GM18868 (cell line): ENCODE results near the gene HDLBP.
"Not testable (repeated sequence)": the region's sequence is repeated elsewhere in the genome, so short reads cannot be mapped to it uniquely, and the experiment has no call there.

Source experiments
- ATAC-seq: cut with Tn5 transposase; IDR thresholded peaks from one replicate; pipeline ENCODE4 v1.9.1; 2021; ENCODE audit warnings: mild to moderate bottlenecking, moderate library complexity; ENCODE audit not compliant: unreplicated experiment

Gene HDLBP

GRCh38 chr2:241339839-241340630 is 24.6 kb upstream of the HDLBP start:
- no peak for ATAC-seq

GRCh38 chr2:241334813-241335212 is 19.3 kb upstream of the HDLBP start:
- ATAC-seq = no peak

- ATAC-seq = no peak
Measured at GRCh38 chr2:241330616-241330981, 15.1 kb upstream of the HDLBP start.

- no peak for ATAC-seq
Measured at GRCh38 chr2:241329669-241330615, 14.5 kb upstream of the HDLBP start.

- ATAC-seq = no peak
Measured at GRCh38 chr2:241325257-241325656, 9.8 kb upstream of the HDLBP start.

GRCh38 chr2:241324775-241325174 is 9.3 kb upstream of the HDLBP start:
- ATAC-seq = no peak

GRCh38 chr2:241323778-241324177 is 8.3 kb upstream of the HDLBP start:
- ATAC-seq = no peak

GRCh38 chr2:241321886-241322285 is 6.4 kb upstream of the HDLBP start:
- ATAC-seq = no peak

GRCh38 chr2:241321033-241321432 is 5.6 kb upstream of the HDLBP start:
- no peak for ATAC-seq

GRCh38 chr2:241320394-241320793 is 4.9 kb upstream of the HDLBP start:
- ATAC-seq = no peak

- ATAC-seq = not testable (repeated sequence)
Measured at GRCh38 chr2:241318830-241319229, 3.4 kb upstream of the HDLBP start.

- ATAC-seq = no peak
Measured at GRCh38 chr2:241317391-241317790, 1.9 kb upstream of the HDLBP start.

- no peak for ATAC-seq
Measured at GRCh38 chr2:241316825-241317224, 1.4 kb upstream of the HDLBP start.

GRCh38 chr2:241315879-241316631 is 583 bp upstream of the HDLBP start, which contains the start of gene SEPTIN2:
TSS of gene SEPTIN2 (plus strand) at chr2:241315925. CDS start at chr2:241324233, 8,308 bp downstream.
- ATAC-seq = peak; percentile 37

GRCh38 chr2:241314226-241315092 is 1.0 kb downstream of the HDLBP start:
- ATAC-seq = no peak

GRCh38 chr2:241313543-241314095 is 1.9 kb downstream of the HDLBP start:
- ATAC-seq = no peak

- no peak for ATAC-seq
Measured at GRCh38 chr2:241312082-241312481, 3.4 kb downstream of the HDLBP start.

GRCh38 chr2:241310917-241311566 is 4.4 kb downstream of the HDLBP start:
- ATAC-seq = no peak

- ATAC-seq = peak; percentile 62
Measured at GRCh38 chr2:241309684-241310117, 5.8 kb downstream of the HDLBP start.
